Endothelial cell of umbilical vein (primary cell): ENCODE data around the gene FXYD4.

Source experiments
- CTCF ChIP-seq, 2 donors: IDR thresholded peaks; 1 replicate in 1 of 2; 2 replicates in 1 of 2; pipeline ENCODE4 v1.5.1; 2011; ENCODE audit warnings: low read length in 2 of 2, mild to moderate bottlenecking in 2 of 2, moderate library complexity in 2 of 2, control low read depth in 1 of 2, inconsistent platforms in 1 of 2, low read depth in 1 of 2; ENCODE audit not compliant: insufficient read depth in 1 of 2; ENCODE audit errors: extremely low read depth in 1 of 2
- EZH2 ChIP-seq: IDR thresholded peaks from 2 replicates; pipeline ENCODE4 v1.6.1; 2012; ENCODE audit warnings: borderline replicate concordance, low read depth, mild to moderate bottlenecking, moderate library complexity, low read length, inconsistent platforms; ENCODE audit not compliant: severe bottlenecking
- FOS ChIP-seq: IDR thresholded peaks from 2 replicates; pipeline ENCODE4 v1.6.1; 2011; ENCODE audit warnings: mild to moderate bottlenecking, low read length, moderate library complexity, borderline replicate concordance; ENCODE audit not compliant: insufficient read depth
- POLR2A ChIP-seq: IDR thresholded peaks from 2 replicates; pipeline ENCODE4 v1.6.1; 2012; ENCODE audit warnings: low read depth, mild to moderate bottlenecking, control low read depth, low read length
- POLR2AphosphoS5 ChIP-seq: IDR thresholded peaks from 2 replicates; pipeline ENCODE4 v1.6.1; 2012; ENCODE audit warnings: low read depth, mild to moderate bottlenecking, control low read depth, low read length, moderate library complexity; ENCODE audit not compliant: insufficient read depth
- TF ChIP-seq, protein P1 (sequence below): IDR thresholded peaks from 2 replicates; pipeline ENCODE4 v1.6.1; 2011; ENCODE audit not compliant: insufficient read depth, insufficient read length

DNA sequence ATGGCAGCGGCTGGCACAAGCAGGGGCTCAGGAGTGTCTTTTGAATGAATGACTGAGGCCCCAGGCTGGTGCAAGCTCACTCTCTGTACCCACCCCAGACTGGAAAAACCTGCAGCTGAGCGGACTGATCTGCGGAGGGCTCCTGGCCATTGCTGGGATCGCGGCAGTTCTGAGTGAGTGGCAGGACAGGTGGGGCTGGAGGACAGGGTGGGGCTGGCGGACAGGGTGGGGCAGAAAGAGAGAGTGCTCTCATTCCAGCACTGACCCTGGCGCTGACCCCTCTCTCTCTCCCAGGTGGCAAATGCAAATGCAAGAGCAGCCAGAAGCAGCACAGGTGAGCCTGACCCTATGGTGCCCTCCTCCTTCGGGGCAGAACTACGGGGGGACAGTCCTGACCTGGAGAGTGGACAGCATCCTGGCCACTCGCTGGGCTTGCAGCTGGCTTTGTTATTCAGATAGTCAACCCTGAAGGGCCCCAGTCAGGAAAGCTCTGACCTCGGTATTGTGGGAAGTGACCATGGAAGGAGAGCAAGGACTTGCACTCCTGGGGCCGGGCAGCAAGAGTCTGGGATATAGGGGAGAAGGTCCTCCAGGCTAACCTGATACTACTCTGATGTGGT is 4.1 kb downstream of the FXYD4 start:
- no peak for TF ChIP-seq POLR2A
- no peak for TF ChIP-seq CTCF (IDR thresholded peaks at IDR 0.05; ENCODE audit: extremely low read depth in 1 of 2, insufficient read depth in 1 of 2, low read depth in 1 of 2, low read length in 2 of 2)
- no peak for TF ChIP-seq POLR2AphosphoS5
- TF ChIP-seq EZH2 = no peak
- TF ChIP-seq, protein P1, sequence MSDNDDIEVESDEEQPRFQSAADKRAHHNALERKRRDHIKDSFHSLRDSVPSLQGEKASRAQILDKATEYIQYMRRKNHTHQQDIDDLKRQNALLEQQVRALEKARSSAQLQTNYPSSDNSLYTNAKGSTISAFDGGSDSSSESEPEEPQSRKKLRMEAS = no peak
- no peak for TF ChIP-seq FOS
